ENCODE data around the gene IGF2BP2. TPM values are rescaled to one million over a fixed set of nuclear protein-coding genes. Genes with fewer than 3 reads are reported as not detected.
A peak's percentile ranks its signal among the peaks of the same experiment; 100 is the strongest.
"Not testable (repeated sequence)": the region's sequence is repeated elsewhere in the genome, so short reads cannot be mapped to it uniquely, and the experiment has no call there.

IGF2BP2 gene
- polyA plus RNA-seq, 1 donor: 129 TPM

- DNase-seq: not testable (repeated sequence)
Observed at GRCh38 chr3:185661296-185661695, 163.5 kb downstream of the IGF2BP2 start.

- DNase-seq: peak; percentile 74
Observed at GRCh38 chr3:185659942-185660921, 164.6 kb downstream of the IGF2BP2 start.

GRCh38 chr3:185658943-185659342 is 165.9 kb downstream of the IGF2BP2 start:
- no peak for DNase-seq

- DNase-seq: no peak
Observed at GRCh38 chr3:185658504-185658912, 166.3 kb downstream of the IGF2BP2 start.

- no peak for DNase-seq
Observed at GRCh38 chr3:185657691-185658503, 166.9 kb downstream of the IGF2BP2 start.

- no peak for DNase-seq
Observed at GRCh38 chr3:185657211-185657610, 167.6 kb downstream of the IGF2BP2 start.

GRCh38 chr3:185656321-185656840 is 168.5 kb downstream of the IGF2BP2 start:
- DNase-seq: no peak

- no peak for DNase-seq
Observed at GRCh38 chr3:185655426-185656320, 169.2 kb downstream of the IGF2BP2 start.

- DNase-seq: no peak
Observed at GRCh38 chr3:185654758-185655145, 170.1 kb downstream of the IGF2BP2 start.

- DNase-seq: no peak
Observed at GRCh38 chr3:185653949-185654757, 170.7 kb downstream of the IGF2BP2 start.

GRCh38 chr3:185651971-185652370 is 172.9 kb downstream of the IGF2BP2 start:
- DNase-seq: no peak

- DNase-seq: no peak
Observed at GRCh38 chr3:185649414-185649813, 175.4 kb downstream of the IGF2BP2 start.

GRCh38 chr3:185648396-185648795 is 176.4 kb downstream of the IGF2BP2 start:
- no peak for DNase-seq

GRCh38 chr3:185647880-185648210 is 177.0 kb downstream of the IGF2BP2 start:
- no peak for DNase-seq

GRCh38 chr3:185647134-185647879 is 177.5 kb downstream of the IGF2BP2 start:
- no peak for DNase-seq

- no peak for DNase-seq
Observed at GRCh38 chr3:185646382-185647133, 178.3 kb downstream of the IGF2BP2 start.

- no peak for DNase-seq
Observed at GRCh38 chr3:185645596-185646381, 179.1 kb downstream of the IGF2BP2 start.

GRCh38 chr3:185645191-185645590 is 179.7 kb downstream of the IGF2BP2 start:
- DNase-seq: not testable (repeated sequence)
